Nephron progenitor cell (in vitro differentiated cells): ENCODE measurements around the gene MAT2A.
A peak's percentile ranks its signal among the peaks of the same experiment; 100 is the strongest.

ENCODE experiments used
- DNase-seq: peaks from one replicate; pipeline ENCODE4 v3.0.0; 2021
- H3K27ac Mint-ChIP-seq: 2 replicates; pipeline ENCODE4 v1.8.0; 2021; ENCODE audit warnings: mild to moderate bottlenecking, moderate library complexity, mixed read lengths
- H3K27me3 Mint-ChIP-seq: 2 replicates; pipeline ENCODE4 v1.8.0; 2021; ENCODE audit warnings: mild to moderate bottlenecking, low read depth, mixed read lengths; ENCODE audit not compliant: poor library complexity
- H3K36me3 Mint-ChIP-seq: 2 replicates; pipeline ENCODE4 v1.8.0; 2021; ENCODE audit warnings: low read depth, mixed read lengths
- H3K4me1 Mint-ChIP-seq: 2 replicates; pipeline ENCODE4 v1.8.0; 2021; ENCODE audit warnings: mixed read lengths
- H3K4me3 Mint-ChIP-seq: 2 replicates; pipeline ENCODE4 v1.8.0; 2021; ENCODE audit warnings: mild to moderate bottlenecking, moderate library complexity, mixed read lengths
- H3K9me3 Mint-ChIP-seq: 2 replicates; pipeline ENCODE4 v1.8.0; 2021; ENCODE audit warnings: mild to moderate bottlenecking, moderate library complexity, mixed read lengths
- CTCF ChIP-seq: fragments of 200-600 bp; sonication (generic); IDR thresholded peaks from 2 replicates; pipeline ENCODE4 v1.5.0; 2021; ENCODE audit warnings: antibody characterized with exemption

Gene MAT2A

GRCh38 chr2:85534881-85535280 is 4.1 kb upstream of the MAT2A start:
- Mint-ChIP-seq H3K4me3 (no peak overlapping the region), H3K4me1 (peaks cover 28% of the 10 kb centered on the region), H3K27me3 (peaks cover 8% of the 10 kb centered on the region), H3K36me3 (peaks cover 5% of the 10 kb centered on the region), H3K27ac (no peak overlapping the region), H3K9me3 (no peaks in the 10 kb centered on the region)
- TF ChIP-seq CTCF = no peak
- DNase-seq = no peak

- Mint-ChIP-seq H3K27me3 (peaks cover 4% of the 10 kb centered on the region), H3K4me1 (peaks cover 42% of the 10 kb centered on the region), H3K9me3 (no peaks in the 10 kb centered on the region), H3K27ac (peak overlapping the region; percentile 82), H3K36me3 (peaks cover 20% of the 10 kb centered on the region), H3K4me3 (peak overlapping the region; percentile 99)
- TF ChIP-seq CTCF = no peak
- DNase-seq = no peak
Observed at GRCh38 chr2:85536479-85536878, 2.5 kb upstream of the MAT2A start.

GRCh38 chr2:85537600-85538506 is 1.1 kb upstream of the MAT2A start:
- peaks cover 56% of the 10 kb centered on the region for H3K4me1 Mint-ChIP-seq
- H3K36me3 Mint-ChIP-seq = peaks cover 33% of the 10 kb centered on the region
- no peaks in the 10 kb centered on the region for H3K9me3 Mint-ChIP-seq
- no peak for TF ChIP-seq CTCF
- peaks cover 4% of the 10 kb centered on the region for H3K27me3 Mint-ChIP-seq
- peak overlapping the region; percentile 99 for H3K4me3 Mint-ChIP-seq
- H3K27ac Mint-ChIP-seq = peak overlapping the region; percentile 100
- DNase-seq = peak; percentile 46

- no peak for DNase-seq
- Mint-ChIP-seq H3K4me3 (peak overlapping the region; percentile 99), H3K9me3 (no peaks in the 10 kb centered on the region), H3K4me1 (peaks cover 71% of the 10 kb centered on the region), H3K27me3 (no peaks in the 10 kb centered on the region), H3K36me3 (peaks cover 47% of the 10 kb centered on the region), H3K27ac (peak overlapping the region; percentile 98)
- TF ChIP-seq CTCF = no peak
Observed at GRCh38 chr2:85539361-85540132, 579 bp downstream of the MAT2A start.

- Mint-ChIP-seq H3K36me3 (peaks cover 51% of the 10 kb centered on the region), H3K27ac (peak overlapping the region; percentile 89), H3K4me3 (peak overlapping the region; percentile 99), H3K27me3 (no peaks in the 10 kb centered on the region), H3K4me1 (peaks cover 68% of the 10 kb centered on the region), H3K9me3 (no peaks in the 10 kb centered on the region)
- TF ChIP-seq CTCF = no peak
- no peak for DNase-seq
Observed at GRCh38 chr2:85540133-85540648, 1.2 kb downstream of the MAT2A start.
